Natural killer cell (primary cell): ENCODE measurements around the gene PITPNB. TPM values are rescaled to one million over a fixed set of nuclear protein-coding genes. Genes with fewer than 3 reads are reported as not detected.

ENCODE experiments used
- ATAC-seq, 3 donors: fragments of 150-1000 bp in 2 of 3; fragments of 200-7000 bp in 1 of 3; cut with Tn5 transposase; 1 replicate in 1 of 3; 2 replicates in 2 of 3; pipeline ENCODE4 v1.10.0; 2021; ENCODE audit warnings: mild to moderate bottlenecking in 2 of 3, moderate library complexity in 2 of 3
- DNase-seq, 2 donors: peaks; one replicate each; pipeline versions ENCODE4 v3.0.0 to v3.0.0-alpha.2; 2013 to 2021; ENCODE audit warnings: mixed read lengths in 1 of 2
- H3K27ac ChIP-seq: one replicate; pipeline ENCODE4 v1.5.1; 2013; ENCODE audit warnings: mild to moderate bottlenecking, low read length
- H3K27me3 ChIP-seq: one replicate; pipeline ENCODE4 v1.6.1; 2013; ENCODE audit warnings: low read length; ENCODE audit not compliant: control insufficient read depth, insufficient read depth
- H3K36me3 ChIP-seq: one replicate; pipeline ENCODE4 v1.6.1; 2013; ENCODE audit warnings: low read length; ENCODE audit not compliant: control insufficient read depth, insufficient read depth
- H3K4me1 ChIP-seq: one replicate; pipeline ENCODE4 v1.6.1; 2013; ENCODE audit warnings: low read length; ENCODE audit not compliant: control insufficient read depth, insufficient read depth
- H3K4me3 ChIP-seq: one replicate; pipeline ENCODE4 v1.5.1; 2013; ENCODE audit warnings: low read length
- H3K9me3 ChIP-seq: one replicate; pipeline ENCODE4 v1.6.1; 2013; ENCODE audit warnings: low read length; ENCODE audit not compliant: control insufficient read depth, insufficient read depth
- H3K27ac Mint-ChIP-seq, 2 donors: one replicate each; pipeline ENCODE4 v1.8.0; 2022; ENCODE audit warnings: mild to moderate bottlenecking in 2 of 2, mixed read lengths in 2 of 2, moderate library complexity in 1 of 2
- H3K27me3 Mint-ChIP-seq, 2 donors: one replicate each; pipeline ENCODE4 v1.8.0; 2022; ENCODE audit warnings: low read depth in 2 of 2, mixed read lengths in 2 of 2
- H3K36me3 Mint-ChIP-seq: one replicate; pipeline ENCODE4 v1.8.0; 2022; ENCODE audit warnings: mixed read lengths
- H3K4me1 Mint-ChIP-seq, 2 donors: one replicate each; pipeline ENCODE4 v1.8.0; 2022; ENCODE audit warnings: mixed read lengths in 2 of 2
- H3K4me3 Mint-ChIP-seq: one replicate; pipeline ENCODE4 v1.8.0; 2022; ENCODE audit warnings: mild to moderate bottlenecking, moderate library complexity, mixed read lengths
- H3K9me3 Mint-ChIP-seq, 2 donors: one replicate each; pipeline ENCODE4 v1.8.0; 2022; ENCODE audit warnings: mixed read lengths in 2 of 2
- WGBS: methylation state at CpG from one replicate; pipeline ENCODE4 v1.1.7; 2013; ENCODE audit warnings: missing lambda C conversion rate; ENCODE audit not compliant: insufficient coverage; 5-methylcytosine and 5-hydroxymethylcytosine counted together
- intact Hi-C: fragments of 100-400 bp; cut with micrococcal nuclease; formaldehyde crosslinking; loops from one replicate; pipeline ENCODE4 v1.14.2; 2022
- total RNA-seq, 4 donors: library from RNA; stranded (reverse); fragments of 120-200 nt in 1 of 4; gene quantifications; one replicate each; pipeline versions ENCODE4 v1.2.3 to v1.2.4, GENCODE V29; 2013 to 2022
- TF ChIP-seq, protein P1 (sequence below): fragments of 200-600 bp; IDR thresholded peaks from one replicate; pipeline ENCODE4 v1.8.0; 2022; ENCODE audit warnings: antibody characterized with exemption

Gene PITPNB
- total RNA-seq, 3 donors from 2014 or later (not counting 1 experiment from before 2014, with no cell fraction given), result 58.4 to 77.7 (median 65.1) TPM

DNA sequence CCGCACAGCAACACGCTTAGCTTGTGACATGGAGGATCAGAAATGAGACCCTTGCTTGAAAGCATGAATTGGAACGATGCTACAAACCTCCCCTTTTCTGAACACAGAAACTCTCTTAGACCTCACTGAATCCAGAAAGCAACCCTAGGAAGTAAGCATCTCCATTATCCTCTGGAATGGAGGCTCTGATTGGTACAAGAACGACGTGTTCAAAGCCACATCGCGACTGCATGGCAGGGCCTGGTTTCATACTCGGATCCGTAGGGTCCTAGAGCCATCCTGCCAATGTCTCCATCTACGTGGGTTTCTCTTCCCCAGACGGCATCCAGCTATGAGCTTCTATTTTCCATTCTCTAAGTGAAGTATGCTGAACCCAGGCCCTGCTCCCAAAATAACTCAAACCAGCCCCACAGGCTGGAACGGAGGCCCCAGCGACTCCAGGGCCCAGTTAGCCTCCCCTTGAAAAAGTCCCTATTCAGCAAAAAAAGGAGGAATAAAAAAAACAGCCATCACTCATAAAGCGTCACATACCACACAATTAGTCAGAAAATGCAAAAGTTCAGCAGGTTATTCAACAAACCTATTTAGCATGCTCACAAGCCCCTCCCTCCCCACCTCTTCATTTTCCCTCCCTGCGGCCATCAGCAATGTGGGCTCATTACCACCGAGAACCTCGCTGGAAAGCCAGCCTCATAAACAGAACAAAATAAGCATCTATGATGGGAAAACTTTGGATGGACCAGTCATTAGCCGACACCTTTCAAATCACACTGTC is 110.4 kb downstream of the PITPNB start:
- Histone ChIP-seq H3K27me3 (no peaks in the 10 kb centered on the region), H3K27ac (no peak overlapping the region), H3K36me3 (no peaks in the 10 kb centered on the region), H3K4me1 (peaks cover 6% of the 10 kb centered on the region), H3K4me3 (no peak overlapping the region), H3K9me3 (no peaks in the 10 kb centered on the region)
- TF ChIP-seq, protein P1, sequence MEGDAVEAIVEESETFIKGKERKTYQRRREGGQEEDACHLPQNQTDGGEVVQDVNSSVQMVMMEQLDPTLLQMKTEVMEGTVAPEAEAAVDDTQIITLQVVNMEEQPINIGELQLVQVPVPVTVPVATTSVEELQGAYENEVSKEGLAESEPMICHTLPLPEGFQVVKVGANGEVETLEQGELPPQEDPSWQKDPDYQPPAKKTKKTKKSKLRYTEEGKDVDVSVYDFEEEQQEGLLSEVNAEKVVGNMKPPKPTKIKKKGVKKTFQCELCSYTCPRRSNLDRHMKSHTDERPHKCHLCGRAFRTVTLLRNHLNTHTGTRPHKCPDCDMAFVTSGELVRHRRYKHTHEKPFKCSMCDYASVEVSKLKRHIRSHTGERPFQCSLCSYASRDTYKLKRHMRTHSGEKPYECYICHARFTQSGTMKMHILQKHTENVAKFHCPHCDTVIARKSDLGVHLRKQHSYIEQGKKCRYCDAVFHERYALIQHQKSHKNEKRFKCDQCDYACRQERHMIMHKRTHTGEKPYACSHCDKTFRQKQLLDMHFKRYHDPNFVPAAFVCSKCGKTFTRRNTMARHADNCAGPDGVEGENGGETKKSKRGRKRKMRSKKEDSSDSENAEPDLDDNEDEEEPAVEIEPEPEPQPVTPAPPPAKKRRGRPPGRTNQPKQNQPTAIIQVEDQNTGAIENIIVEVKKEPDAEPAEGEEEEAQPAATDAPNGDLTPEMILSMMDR, result no peak
- Mint-ChIP-seq H3K4me1 (peaks cover 6 to 11% of the 10 kb centered on the region in 2 donors), H3K27ac (no peak overlapping the region), H3K27me3 (peaks cover 18 to 33% of the 10 kb centered on the region in 2 donors), H3K4me3 (no peak overlapping the region), H3K36me3 (no peaks in the 10 kb centered on the region), H3K9me3 (no peaks in the 10 kb centered on the region)
- DNase-seq (no peak), ATAC-seq (no peak)
- intact Hi-C loops, result loop anchor here (10.0 kb wide), 1 partner anchor 1054 kb away; no protein-coding TSS in a partner anchor
- WGBS, result 87% methylated on average over 18 of the region's 18 CpGs

- WGBS, result 70% methylated on average over 7 of the region's 7 CpGs
- no peak overlapping the region for H3K4me3 Mint-ChIP-seq
- TF ChIP-seq, protein P1, result no peak
These were observed 113.2 kb downstream of the PITPNB start for GRCh38 chr22:27805841-27806240.

GRCh38 chr22:27804470-27805297 is 114.4 kb downstream of the PITPNB start:
- Histone ChIP-seq H3K9me3 (no peaks in the 10 kb centered on the region), H3K36me3 (no peaks in the 10 kb centered on the region), H3K27ac (no peak overlapping the region), H3K4me1 (peaks cover 21% of the 10 kb centered on the region), H3K4me3 (no peak overlapping the region), H3K27me3 (peaks cover 7% of the 10 kb centered on the region)
- peaks cover 17 to 45% of the 10 kb centered on the region in 2 donors for H3K27me3 Mint-ChIP-seq
- peak overlapping the region in 1 of 2 donors; percentile 42 for H3K27ac Mint-ChIP-seq
- H3K9me3 Mint-ChIP-seq, result no peaks in the 10 kb centered on the region
- H3K36me3 Mint-ChIP-seq, result no peaks in the 10 kb centered on the region
- DNase-seq, result peak in 1 of 2 donors; percentile 70
- H3K4me1 Mint-ChIP-seq, result peaks cover 13 to 19% of the 10 kb centered on the region in 2 donors
- intact Hi-C loops, result loop anchor here (10.0 kb wide), 1 partner anchor 1050 kb away; no protein-coding TSS in a partner anchor
- TF ChIP-seq, protein P1, result peak; percentile 19
- 33% methylated on average over 31 of the region's 31 CpGs for WGBS
- ATAC-seq, result peak in 1 of 3 donors; percentile 41
- peak overlapping the region; percentile 71 for H3K4me3 Mint-ChIP-seq

More at GRCh38 chr22:27805841-27806240, 113.2 kb downstream of the PITPNB start:
- H3K9me3 ChIP-seq, result no peaks in the 10 kb centered on the region
- H3K4me1 ChIP-seq, result peaks cover 13% of the 10 kb centered on the region
- Mint-ChIP-seq H3K36me3 (no peaks in the 10 kb centered on the region), H3K27ac (no peak overlapping the region), H3K27me3 (peaks cover 17 to 45% of the 10 kb centered on the region in 2 donors), H3K4me1 (peaks cover 13 to 19% of the 10 kb centered on the region in 2 donors), H3K9me3 (no peaks in the 10 kb centered on the region)
- DNase-seq, result no peak
- H3K36me3 ChIP-seq, result no peaks in the 10 kb centered on the region
- no peaks in the 10 kb centered on the region for H3K27me3 ChIP-seq
- ATAC-seq, result no peak
- no peak overlapping the region for H3K4me3 ChIP-seq
- intact Hi-C loops, result loop anchor here (10.0 kb wide), 1 partner anchor 1051 kb away; no protein-coding TSS in a partner anchor
- no peak overlapping the region for H3K27ac ChIP-seq
